GM06990 (cell line): Measurements from ENCODE around the gene YWHAQ.

Experiments used
- DNase-seq: peaks from one replicate; pipeline ENCODE4 v3.0.0-alpha.2; 2011; ENCODE audit not compliant: insufficient read length; ENCODE audit errors: extremely low read depth
- H3K27me3 ChIP-seq: replicated peaks from 2 replicates; pipeline ENCODE4 v1.6.0; 2011; ENCODE audit warnings: low read length; ENCODE audit not compliant: control insufficient read depth, insufficient read depth
- H3K36me3 ChIP-seq: 2 replicates; pipeline ENCODE4 v1.5.1; 2011; ENCODE audit warnings: low read length; ENCODE audit not compliant: control insufficient read depth, insufficient read depth
- H3K4me3 ChIP-seq: replicated peaks from 2 replicates; pipeline ENCODE4 v1.5.1; 2011; ENCODE audit warnings: low read depth, mild to moderate bottlenecking, control low read depth, low read length
- TF ChIP-seq, protein P1 (sequence below): IDR thresholded peaks from 2 replicates; pipeline ENCODE4 v1.5.1; 2011; ENCODE audit warnings: low read length, control low read depth, mild to moderate bottlenecking, inconsistent platforms; ENCODE audit not compliant: insufficient read depth, poor library complexity, severe bottlenecking

The YWHAQ gene

DNA sequence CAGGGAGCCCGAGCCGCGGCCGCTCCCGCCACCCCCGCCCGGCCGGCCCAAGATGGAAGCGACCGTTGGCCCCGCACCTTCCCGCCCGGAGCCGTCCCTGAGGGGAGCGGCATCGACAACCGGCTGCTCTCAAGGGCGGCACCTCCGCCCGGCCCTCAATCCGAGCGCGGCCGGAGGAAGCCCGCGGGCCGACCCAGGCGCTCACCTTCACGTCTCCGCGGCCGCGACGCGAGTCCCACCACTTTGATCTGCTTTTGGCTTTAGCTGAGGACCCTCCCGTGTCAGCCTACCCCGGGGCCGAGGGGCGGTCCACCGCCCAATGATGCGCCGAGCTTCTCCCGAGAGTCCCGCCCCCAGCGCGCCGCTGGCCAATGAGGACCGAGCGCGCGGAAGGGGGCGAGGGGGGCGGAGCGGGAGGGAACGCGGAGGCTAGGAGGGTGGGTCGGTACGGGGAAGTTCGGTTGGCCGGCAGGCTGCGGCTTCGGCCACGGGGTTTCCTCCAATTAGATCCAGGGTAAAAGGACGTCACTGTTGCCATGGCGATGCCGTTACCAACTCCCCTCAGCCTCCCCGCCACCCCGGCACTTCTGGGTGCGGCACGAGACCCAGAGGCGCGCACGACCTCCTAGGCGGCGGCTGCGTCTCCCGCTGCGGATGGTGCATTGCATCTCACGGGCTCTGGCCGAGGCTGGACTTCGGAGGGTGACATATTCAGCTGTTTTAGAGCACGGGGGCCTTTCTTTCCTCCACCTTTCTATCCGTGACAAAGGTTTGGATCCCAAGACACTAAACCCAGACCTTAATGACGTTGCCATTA lies at the start of gene YWHAQ:
Gene YWHAQ (minus strand): TSS at position 262 of the 817 bp plus-strand sequence. CDS start 545 bp downstream, outside the sequence.
- DNase-seq: peak; percentile 100
- Histone ChIP-seq H3K4me3 (peak within 1 kb of the TSS; percentile 81), H3K27me3 (no peaks in the 10 kb centered on the region), H3K36me3 (no peaks in the 10 kb centered on the region)
- TF ChIP-seq, protein P1, sequence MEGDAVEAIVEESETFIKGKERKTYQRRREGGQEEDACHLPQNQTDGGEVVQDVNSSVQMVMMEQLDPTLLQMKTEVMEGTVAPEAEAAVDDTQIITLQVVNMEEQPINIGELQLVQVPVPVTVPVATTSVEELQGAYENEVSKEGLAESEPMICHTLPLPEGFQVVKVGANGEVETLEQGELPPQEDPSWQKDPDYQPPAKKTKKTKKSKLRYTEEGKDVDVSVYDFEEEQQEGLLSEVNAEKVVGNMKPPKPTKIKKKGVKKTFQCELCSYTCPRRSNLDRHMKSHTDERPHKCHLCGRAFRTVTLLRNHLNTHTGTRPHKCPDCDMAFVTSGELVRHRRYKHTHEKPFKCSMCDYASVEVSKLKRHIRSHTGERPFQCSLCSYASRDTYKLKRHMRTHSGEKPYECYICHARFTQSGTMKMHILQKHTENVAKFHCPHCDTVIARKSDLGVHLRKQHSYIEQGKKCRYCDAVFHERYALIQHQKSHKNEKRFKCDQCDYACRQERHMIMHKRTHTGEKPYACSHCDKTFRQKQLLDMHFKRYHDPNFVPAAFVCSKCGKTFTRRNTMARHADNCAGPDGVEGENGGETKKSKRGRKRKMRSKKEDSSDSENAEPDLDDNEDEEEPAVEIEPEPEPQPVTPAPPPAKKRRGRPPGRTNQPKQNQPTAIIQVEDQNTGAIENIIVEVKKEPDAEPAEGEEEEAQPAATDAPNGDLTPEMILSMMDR: no peak

DNA sequence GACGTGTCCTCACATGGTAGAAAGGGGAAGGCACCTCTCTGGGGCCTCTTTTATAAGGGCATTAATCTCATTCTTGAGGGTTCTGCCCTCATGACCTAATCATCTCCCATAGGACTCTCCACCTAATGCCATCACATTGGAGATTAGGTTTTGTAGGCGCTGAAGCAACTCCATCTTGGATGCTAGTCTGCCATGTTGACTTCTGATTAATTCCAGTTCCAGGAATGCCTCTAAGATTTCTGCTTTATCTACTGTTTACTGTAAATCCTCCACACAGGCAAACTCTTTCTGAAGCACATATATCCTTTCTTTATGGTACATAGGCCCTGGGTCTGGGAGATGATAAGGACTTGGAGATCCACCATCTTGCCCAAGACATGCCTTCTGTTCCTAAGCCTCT lies 49.3 kb upstream of the YWHAQ start:
- Histone ChIP-seq H3K4me3 (no peak overlapping the region), H3K36me3 (no peaks in the 10 kb centered on the region), H3K27me3 (no peaks in the 10 kb centered on the region)
- no peak for DNase-seq
- TF ChIP-seq, protein P1: no peak

DNA sequence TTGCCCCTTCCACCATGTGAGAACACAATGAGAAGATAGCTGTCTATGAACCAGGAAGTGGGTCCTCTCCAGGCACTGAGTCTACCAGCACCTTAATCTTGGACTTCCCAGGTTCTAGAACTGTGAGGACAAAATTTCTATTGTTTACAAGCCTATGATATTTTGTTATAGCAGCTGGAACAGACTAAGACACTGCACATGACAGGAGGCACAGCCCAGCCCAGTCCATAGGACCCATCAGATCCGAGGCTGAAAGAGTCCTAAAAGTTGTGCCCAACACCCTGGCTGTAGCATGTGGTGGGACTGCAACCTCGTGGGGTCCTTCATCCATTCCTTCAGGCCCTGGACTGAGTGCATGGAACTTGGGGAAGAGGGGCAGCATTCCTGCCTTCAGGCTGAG lies 48.4 kb upstream of the YWHAQ start:
- H3K27me3 ChIP-seq: no peaks in the 10 kb centered on the region
- no peak overlapping the region for H3K4me3 ChIP-seq
- DNase-seq: no peak
- H3K36me3 ChIP-seq: no peaks in the 10 kb centered on the region
- TF ChIP-seq, protein P1: no peak

DNA sequence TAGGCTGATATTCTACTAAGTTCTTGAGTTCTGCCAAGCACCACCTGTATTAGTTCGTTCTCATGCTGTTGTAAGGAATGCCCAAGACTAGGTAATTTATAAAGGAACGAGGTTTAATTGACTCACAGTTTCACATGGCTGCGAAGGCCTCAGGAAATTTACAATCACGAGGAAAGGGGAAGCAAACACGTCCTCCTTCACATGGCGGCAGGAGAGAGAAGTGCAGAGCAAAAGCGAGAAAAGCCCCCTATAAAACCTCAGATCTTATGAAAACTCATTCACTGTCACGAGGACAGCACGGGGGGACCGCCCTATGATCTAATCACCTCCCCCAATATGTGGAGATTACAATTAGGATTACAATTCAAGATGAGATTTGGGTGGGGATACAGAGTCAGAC lies 47.7 kb upstream of the YWHAQ start:
- Histone ChIP-seq H3K4me3 (no peak overlapping the region), H3K36me3 (no peaks in the 10 kb centered on the region), H3K27me3 (no peaks in the 10 kb centered on the region)
- TF ChIP-seq, protein P1: no peak
- no peak for DNase-seq

DNA sequence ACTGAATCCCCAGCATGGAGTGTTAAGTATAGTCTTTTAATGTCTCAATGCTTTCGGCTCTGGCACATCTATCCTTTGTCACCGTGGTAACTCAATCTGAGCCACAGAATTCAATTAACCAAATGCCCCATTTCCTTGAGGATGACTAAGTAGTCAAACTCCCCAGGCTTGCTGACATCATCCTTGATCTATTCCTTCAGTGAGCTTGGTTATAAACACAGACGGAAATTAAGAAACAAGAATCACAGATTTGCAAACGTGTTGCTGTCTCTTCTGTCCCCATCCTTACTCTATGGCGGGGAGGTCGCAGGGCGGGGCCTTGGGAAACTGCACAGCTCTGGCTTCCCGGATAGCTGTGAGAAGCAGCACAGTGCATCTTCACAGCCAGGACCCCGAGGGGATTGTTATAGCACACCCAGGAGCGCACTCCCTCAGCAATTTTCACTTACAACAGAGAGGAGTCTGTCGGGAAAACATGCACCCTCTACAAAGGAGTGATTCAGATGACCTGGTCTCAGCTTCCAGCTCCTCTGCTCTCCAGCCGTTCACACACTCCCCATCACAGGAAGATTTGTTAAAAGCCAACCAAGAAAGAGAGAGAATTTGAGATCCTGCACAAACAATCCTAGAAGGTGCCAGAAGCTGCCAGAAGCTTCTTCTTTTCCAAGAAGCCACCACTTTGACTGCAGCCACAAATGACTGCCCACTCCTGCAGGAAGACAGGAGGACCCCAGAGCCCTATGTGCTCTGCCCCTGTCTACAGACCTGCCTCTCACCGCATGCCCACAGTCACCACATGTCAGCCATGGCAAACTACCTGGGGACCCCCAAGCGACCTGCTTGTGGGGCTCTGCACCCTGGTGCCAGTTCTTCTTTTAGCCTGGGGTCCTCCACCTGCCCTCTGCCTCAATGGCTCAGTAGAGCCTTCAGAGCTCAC lies 44.9 kb upstream of the YWHAQ start:
- no peaks in the 10 kb centered on the region for H3K36me3 ChIP-seq
- H3K4me3 ChIP-seq: no peak overlapping the region
- TF ChIP-seq, protein P1: no peak
- no peaks in the 10 kb centered on the region for H3K27me3 ChIP-seq
- DNase-seq: no peak
